Cortex of kidney (tissue), 1 donor: Measurements from ENCODE around the gene DNMBP.
"Not testable (repeated sequence)": the region's sequence is repeated elsewhere in the genome, so short reads cannot be mapped to it uniquely, and the experiment has no call there.

Experiments
- DNase-seq: peaks from one replicate; lab custom pipeline; 2025; lab: John Stamatoyannopoulos, UW

The DNMBP gene

GRCh38 chr10:99858849-99859248, 150.9 kb downstream of the DNMBP start:
- no peak for DNase-seq

- DNase-seq, result no peak
Observed at GRCh38 chr10:99855479-99856071, 154.2 kb downstream of the DNMBP start.

- no peak for DNase-seq
Observed at GRCh38 chr10:99854860-99855259, 154.9 kb downstream of the DNMBP start.

- no peak for DNase-seq
Observed at GRCh38 chr10:99853655-99854054, 156.1 kb downstream of the DNMBP start.

- no peak for DNase-seq
Observed at GRCh38 chr10:99852481-99853213, 157.1 kb downstream of the DNMBP start.

DNA sequence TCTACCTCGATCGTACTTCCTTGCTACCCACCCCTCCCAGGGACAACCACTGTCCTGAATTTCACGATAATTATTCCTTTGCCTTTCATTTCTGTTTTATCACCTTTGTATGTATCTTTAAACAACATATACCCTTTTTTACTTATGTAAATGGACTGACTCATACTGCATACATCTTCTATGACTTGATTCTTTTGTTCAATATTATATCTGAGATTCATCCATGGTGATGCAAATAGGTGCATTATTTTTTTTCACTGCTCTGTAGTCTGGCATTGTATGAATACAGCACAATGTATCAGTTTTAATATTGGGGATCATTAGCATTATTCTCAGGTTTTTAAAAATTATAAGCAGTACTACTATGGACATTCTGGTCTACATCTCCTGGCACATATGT, 157.9 kb downstream of the DNMBP start:
- DNase-seq, result no peak

GRCh38 chr10:99850767-99851340, 158.9 kb downstream of the DNMBP start:
- DNase-seq, result no peak

DNA sequence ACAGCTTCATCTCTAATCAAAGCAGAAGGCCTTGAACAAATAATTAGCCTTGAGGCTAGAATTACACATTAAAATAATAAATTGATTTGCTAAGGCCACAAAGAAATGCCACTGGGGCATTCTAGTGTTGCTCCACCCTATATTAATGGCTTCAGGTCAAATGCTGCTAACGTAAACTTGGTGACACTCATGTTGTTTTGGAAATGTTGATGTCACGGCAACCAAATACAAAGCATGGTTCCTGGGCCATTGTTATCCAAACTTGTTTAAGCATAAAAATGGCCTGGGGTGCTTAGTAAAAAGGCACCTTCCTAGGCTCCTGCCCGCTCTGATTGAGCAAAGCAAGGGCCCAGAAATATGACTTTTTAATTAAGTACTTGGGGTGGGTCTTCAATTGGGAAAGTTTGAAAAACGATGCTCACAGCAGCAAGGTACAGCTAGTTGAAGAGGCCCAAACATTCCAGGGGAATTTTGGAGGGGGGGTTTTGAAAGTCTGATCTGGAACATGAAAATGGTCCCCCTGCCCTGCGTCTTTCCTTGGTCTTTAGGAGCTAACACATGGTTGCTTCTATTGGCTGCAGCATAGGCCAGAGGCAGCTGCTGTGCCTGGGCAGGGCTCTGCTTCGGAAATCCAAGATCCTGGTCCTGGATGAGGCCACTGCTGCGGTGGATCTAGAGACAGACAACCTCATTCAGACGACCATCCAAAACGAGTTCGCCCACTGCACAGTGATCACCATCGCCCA, 159.6 kb downstream of the DNMBP start:
- DNase-seq, result no peak

DNA sequence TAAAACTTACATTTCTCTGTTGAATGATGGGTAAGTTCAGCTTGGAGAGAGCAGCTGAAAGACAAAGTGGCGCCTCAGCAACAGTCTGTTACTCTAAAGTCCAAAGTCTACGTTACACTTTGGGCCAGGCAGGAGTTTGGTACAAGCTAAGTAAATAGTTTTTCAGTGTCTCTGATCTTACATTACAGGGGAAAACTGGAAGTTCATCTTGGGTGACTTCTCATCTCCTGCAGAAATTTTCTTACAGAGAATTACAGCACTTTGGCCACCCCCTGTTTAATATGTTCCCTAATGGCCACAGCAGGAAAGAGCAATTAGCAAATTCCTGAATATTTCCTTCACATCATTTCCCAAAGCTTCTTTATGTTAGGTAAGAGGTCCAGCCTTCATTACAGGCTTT, 160.2 kb downstream of the DNMBP start:
- no peak for DNase-seq

GRCh38 chr10:99849057-99849456, 160.7 kb downstream of the DNMBP start:
- DNase-seq, result no peak

DNA sequence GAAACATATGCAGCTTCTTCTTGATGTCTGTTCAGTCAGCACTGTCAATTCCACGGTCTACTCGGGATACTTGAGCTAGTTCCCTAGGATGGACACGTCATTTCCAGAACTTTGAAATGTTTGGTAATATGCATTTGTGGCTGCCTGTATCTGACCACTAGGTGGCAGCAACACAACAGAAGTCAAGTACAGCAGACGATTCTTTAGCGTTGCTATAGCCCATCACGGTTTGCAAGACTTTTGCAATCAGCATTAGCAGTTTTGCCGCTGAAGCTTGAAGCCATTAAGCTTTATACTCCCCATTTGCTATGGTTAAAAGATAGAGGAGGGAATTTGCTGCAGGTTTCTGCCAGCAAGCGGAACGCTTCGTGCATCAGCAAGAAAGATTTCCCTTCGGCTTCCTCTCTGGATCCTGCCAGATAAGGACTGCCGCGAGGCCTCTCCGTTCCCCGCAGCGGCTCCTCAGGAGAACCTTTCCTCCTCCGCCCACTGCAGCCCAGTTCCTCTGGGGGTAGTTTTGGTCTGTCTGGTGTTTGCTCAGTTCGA, 163.8 kb downstream of the DNMBP start:
- no peak for DNase-seq

DNA sequence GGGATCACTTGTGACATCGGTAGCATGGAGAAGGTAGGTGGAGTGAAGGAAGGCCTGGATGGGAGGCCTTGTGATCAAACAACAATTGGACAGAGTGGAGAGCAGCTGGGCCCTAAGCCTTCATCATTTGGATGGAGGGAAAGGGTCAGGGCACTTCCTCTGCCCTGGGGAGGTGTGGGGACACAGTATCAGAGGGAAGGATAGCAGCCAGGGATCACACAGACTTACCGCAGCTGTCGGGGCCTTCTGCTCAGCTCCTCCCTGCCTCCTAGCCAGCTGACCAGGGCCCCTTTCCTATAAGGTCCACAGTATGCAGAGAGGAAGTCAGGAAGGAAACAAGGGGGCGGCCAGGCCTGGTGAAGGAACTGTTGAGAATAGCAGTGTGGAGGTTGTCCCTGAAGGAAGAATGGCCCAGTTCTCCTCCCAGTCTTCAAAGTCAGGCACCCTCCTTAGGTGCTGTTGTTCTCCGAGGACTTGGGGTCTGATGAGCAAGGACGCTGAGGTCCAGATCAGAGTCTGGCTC, 165.3 kb downstream of the DNMBP start:
- no peak for DNase-seq

- no peak for DNase-seq
Observed at GRCh38 chr10:99843310-99843709, 166.4 kb downstream of the DNMBP start.

- no peak for DNase-seq
Observed at GRCh38 chr10:99841746-99842145, 168.0 kb downstream of the DNMBP start.

DNA sequence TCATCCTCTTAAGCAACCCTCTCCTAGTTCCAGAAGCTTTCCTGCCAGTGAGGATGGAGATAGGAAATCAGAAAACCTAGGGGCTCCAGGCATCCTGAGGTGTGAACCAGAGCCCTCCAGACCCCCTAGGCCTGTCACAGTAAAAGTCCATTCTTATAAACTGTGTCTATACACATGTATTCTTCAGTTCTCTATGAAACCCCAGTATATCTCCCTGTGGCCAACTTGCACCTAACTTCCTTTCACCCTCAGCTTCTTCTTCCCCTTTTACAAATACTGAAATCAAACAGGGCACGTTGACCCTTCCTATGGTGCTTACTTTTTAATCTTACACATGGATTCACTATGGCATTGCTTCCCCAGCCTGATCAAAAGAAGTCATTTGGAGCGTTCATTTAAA, 168.9 kb downstream of the DNMBP start:
- DNase-seq, result not testable (repeated sequence)

DNA sequence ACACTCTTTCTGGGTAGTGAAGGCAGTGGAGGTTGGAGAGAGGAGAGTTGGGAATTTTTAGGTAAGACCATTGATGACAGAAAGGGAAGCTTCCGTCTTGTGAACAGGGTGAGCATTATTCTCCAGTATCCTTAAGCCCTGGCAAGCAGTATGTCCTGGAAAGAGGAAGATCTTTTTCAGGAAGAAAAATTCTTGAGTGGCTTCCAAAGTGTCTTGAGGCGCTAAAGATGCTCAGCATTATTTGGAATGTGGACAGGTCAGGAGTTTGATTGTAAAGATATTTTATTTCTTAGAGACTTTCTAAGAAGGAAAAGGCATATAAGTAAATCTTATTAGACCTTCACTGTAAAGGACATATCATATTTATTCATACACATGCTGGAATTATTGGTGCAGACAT, 173.0 kb downstream of the DNMBP start:
- no peak for DNase-seq

- no peak for DNase-seq
Observed at GRCh38 chr10:99835947-99836346, 173.8 kb downstream of the DNMBP start.

DNA sequence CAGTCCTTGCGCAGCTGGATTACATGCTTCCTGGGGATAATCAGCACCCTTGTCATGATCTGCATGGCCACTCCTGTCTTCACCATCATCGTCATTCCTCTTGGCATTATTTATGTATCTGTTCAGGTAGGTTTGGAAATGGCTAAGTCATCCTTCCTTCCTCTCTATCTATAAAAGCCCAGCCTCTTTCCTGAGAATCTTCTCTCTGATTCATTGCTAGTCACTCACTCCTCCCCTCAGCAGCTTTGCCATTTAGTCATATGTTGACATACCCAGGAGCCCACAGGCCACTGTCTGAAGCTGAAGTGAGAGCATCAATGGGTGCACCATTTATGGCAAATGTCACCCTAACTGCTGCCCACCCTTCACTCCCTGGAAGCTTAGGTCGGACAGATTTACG, 175.3 kb downstream of the DNMBP start:
- no peak for DNase-seq

GRCh38 chr10:99832439-99832838, 177.3 kb downstream of the DNMBP start:
- DNase-seq, result no peak

DNA sequence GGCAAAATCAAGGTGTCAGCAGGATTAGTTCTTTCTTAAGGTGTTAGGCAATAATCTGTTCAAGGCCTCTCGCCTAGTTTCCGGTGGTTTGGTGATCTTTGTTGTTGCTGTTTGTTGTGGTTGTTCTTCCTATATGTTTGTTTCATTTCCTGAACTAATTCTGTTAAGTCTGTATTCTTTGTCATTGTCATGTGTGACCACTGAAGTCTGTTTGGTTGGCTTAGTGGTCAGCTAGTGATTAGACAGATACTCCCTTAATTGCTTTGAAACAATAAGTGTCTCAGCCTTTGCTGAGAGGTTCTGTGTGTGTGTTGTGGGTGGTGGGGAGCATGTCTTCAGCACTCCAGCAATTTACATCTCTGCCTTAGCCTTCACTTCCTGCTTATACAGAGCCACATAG, 181.3 kb downstream of the DNMBP start:
- no peak for DNase-seq

DNA sequence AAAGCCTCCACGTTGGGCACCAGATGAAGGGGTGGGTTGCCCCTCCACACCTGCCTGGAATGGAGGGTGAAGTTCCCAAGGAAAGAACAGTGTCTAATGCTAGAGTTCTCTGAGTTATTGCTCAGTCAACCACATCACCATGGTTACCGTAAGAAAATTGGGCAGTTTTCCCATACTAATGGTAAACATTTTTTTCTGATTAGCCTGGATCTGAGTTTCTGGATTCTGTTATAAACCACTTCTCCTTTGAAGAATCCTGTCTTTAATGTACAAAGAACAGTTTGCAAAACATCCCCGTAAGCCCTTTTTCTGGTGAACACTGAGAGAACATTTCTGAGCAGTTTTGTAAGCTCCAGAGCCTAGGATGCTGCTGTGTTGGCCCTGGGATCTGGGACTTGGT, 181.8 kb downstream of the DNMBP start:
- no peak for DNase-seq
